Measurements from ENCODE around the gene TFDP1. TPM values are rescaled to one million over a fixed set of nuclear protein-coding genes. Genes with fewer than 3 reads are reported as not detected.

Gene TFDP1
- total RNA-seq, 1 experiment from 2014 or later, result 107 TPM

DNA sequence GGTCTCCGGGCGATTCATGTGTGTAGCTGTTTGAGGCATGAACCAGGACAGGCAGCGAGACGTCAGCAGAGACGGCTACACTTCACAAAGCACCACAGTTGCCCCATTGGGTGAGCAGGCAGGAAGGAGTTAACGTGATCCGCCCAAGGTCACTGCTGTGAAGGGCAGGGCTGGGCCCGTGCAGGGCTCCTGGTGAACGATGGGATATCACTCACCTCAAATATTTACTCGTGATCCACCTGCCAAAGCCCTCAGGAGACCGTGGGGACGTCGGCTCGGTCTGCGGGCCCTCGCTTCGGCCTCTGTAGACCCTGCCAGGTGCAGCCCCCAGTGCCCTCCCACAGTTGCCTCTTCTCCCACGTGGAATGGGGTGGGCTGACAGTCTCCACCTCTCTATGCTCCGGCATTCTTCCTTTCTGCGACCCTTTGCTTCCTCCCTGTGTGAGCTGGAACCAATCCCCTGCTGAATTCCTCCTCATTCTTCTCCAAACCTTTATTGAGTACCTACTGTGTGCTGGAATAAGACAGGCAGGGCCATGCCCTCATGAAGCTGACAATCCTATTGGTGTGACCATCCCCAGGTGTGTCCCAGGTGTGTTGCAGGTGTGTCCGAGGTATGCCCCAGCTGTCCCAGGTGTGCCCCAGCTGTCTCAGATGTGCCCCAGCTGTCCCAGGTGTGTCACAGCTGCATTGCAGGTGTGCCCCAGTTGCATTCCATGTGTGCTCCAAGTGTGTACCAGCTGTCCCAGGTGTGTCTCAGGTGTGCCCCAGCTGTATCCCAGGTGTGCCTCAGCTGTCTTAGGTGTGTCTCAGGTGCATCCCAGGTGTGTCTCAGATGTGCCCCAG is 80.4 kb downstream of the TFDP1 start:
- H4K20me1 ChIP-seq (ENCODE audit: insufficient read depth), result no peaks in the 10 kb centered on the region
- peaks cover 90% of the 10 kb centered on the region for H3K27me3 ChIP-seq (ENCODE audit: insufficient read depth, low read depth)
- ChIA-PET POLR2A (ENCODE audit: unreplicated experiment) (no interaction called here), CTCF (no interaction called here)
- no peaks in the 10 kb centered on the region for H3K79me2 ChIP-seq (ENCODE audit: low read depth)
- no peak overlapping the region for H3K27ac ChIP-seq
- BruUV-seq (replicated peaks), result no TSS peak
- TF ChIP-seq, protein P1, sequence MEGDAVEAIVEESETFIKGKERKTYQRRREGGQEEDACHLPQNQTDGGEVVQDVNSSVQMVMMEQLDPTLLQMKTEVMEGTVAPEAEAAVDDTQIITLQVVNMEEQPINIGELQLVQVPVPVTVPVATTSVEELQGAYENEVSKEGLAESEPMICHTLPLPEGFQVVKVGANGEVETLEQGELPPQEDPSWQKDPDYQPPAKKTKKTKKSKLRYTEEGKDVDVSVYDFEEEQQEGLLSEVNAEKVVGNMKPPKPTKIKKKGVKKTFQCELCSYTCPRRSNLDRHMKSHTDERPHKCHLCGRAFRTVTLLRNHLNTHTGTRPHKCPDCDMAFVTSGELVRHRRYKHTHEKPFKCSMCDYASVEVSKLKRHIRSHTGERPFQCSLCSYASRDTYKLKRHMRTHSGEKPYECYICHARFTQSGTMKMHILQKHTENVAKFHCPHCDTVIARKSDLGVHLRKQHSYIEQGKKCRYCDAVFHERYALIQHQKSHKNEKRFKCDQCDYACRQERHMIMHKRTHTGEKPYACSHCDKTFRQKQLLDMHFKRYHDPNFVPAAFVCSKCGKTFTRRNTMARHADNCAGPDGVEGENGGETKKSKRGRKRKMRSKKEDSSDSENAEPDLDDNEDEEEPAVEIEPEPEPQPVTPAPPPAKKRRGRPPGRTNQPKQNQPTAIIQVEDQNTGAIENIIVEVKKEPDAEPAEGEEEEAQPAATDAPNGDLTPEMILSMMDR (conservative IDR thresholded peaks at IDR 0.05), result no peak
- no peak for TF ChIP-seq EZH2 (IDR thresholded peaks at IDR 0.05; ENCODE audit: low read depth)
- peaks cover 7% of the 10 kb centered on the region; the same call in 1 of the 2 replicates for H3K9me3 ChIP-seq (ENCODE audit: insufficient read depth, low read depth)
- H3K4me2 ChIP-seq, result no peak overlapping the region
- H3K9me2 ChIP-seq (ENCODE audit: insufficient read depth), result no peaks in the 10 kb centered on the region
- H3K4me3 ChIP-seq, result no peak overlapping the region
- no peaks in the 10 kb centered on the region for H3F3A ChIP-seq (ENCODE audit: insufficient read depth, low read depth)
- intact Hi-C loops (cut with micrococcal nuclease; ENCODE audit: unreplicated experiment), result no loop called here
- H3K36me3 ChIP-seq (ENCODE audit: low read depth), result no peaks in the 10 kb centered on the region
- H3K4me1 ChIP-seq (replicated peaks; ENCODE audit: insufficient read depth), result no peaks in the 10 kb centered on the region
- no peak for DNase-seq
- no peak overlapping the region for H2AFZ ChIP-seq

DNA sequence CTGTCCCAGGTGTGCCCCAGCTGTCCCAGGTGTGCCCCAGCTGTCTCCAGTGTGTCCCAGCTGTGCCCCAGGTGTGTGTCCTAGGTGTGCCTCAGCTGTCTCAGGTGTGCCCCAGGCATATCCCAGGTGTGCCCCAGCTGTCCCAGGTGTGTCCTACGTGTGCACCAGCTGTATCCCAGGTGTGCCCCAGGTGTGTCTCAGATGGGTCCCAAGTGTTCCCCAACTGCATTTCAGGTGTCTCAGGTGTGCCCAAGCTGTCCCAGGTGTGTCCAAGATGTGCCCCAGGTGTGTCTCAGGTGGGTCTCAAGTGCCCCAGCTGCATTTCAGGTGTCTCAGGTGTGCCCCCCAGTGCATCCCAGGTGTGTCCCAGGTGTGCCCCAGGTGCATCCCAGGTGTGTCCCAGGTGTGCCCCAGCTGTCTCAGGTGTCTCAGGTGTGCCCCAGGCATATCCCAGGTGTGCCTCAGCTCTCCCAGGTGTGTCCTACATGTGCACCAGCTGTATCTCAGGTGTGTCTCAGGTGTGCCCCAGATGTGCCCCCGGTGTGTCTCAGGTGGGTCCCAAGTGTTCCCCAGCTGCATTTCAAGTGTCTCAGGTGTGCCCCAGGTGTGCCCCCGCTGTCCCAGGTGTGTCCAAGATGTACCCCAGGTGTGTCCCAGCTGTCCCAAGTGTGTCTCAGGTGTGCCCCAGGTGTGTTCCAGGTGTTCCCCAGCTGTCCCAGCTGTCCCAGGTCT is 81.2 kb downstream of the TFDP1 start:
- no TSS peak for BruUV-seq (replicated peaks)
- TF ChIP-seq EZH2 (IDR thresholded peaks at IDR 0.05; ENCODE audit: low read depth), result no peak
- TF ChIP-seq, protein P1 (conservative IDR thresholded peaks at IDR 0.05), result no peak
- no peak overlapping the region for H3K4me2 ChIP-seq
- H3K4me1 ChIP-seq (replicated peaks; ENCODE audit: insufficient read depth), result no peaks in the 10 kb centered on the region
- no peaks in the 10 kb centered on the region for H3F3A ChIP-seq (ENCODE audit: insufficient read depth, low read depth)
- H4K20me1 ChIP-seq (ENCODE audit: insufficient read depth), result no peaks in the 10 kb centered on the region
- no peaks in the 10 kb centered on the region for H3K9me2 ChIP-seq (ENCODE audit: insufficient read depth)
- peaks cover 7% of the 10 kb centered on the region; the same call in 1 of the 2 replicates for H3K9me3 ChIP-seq (ENCODE audit: insufficient read depth, low read depth)
- H3K4me3 ChIP-seq, result no peak overlapping the region
- H2AFZ ChIP-seq, result no peak overlapping the region
- H3K27ac ChIP-seq, result no peak overlapping the region
- DNase-seq, result no peak
- H3K36me3 ChIP-seq (ENCODE audit: low read depth), result no peaks in the 10 kb centered on the region
- ChIA-PET CTCF (no interaction called here), POLR2A (ENCODE audit: unreplicated experiment) (interaction anchor here (0.5 kb wide), 1 partner anchor 80 kb away, joined by 13 read pairs; no protein-coding TSS in a partner anchor)
- no peaks in the 10 kb centered on the region for H3K79me2 ChIP-seq (ENCODE audit: low read depth)
- peaks cover 83% of the 10 kb centered on the region for H3K27me3 ChIP-seq (ENCODE audit: insufficient read depth, low read depth)
- intact Hi-C loops (cut with micrococcal nuclease; ENCODE audit: unreplicated experiment), result no loop called here

DNA sequence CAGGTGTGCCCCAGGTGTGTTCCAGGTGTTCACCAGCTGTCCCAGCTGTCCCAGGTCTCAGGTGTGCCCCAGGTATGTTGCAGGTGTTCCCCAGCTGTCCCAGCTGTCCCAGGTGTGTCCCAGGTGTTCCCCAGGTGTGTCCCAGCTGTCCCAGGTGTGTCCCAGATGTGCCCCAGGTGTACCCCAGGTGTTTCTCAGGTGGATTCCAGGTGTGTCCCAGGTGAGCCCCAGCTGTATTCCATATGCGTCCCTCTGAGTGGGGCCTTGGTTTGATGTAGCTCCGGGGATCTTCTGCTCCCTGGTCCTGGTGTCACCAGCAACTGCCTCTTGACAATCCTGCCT is 81.7 kb downstream of the TFDP1 start:
- ChIA-PET CTCF (no interaction called here), POLR2A (ENCODE audit: unreplicated experiment) (interaction anchor here (0.5 kb wide), 1 partner anchor 81 kb away, joined by 13 read pairs; no protein-coding TSS in a partner anchor)
- Histone ChIP-seq H3K36me3 (ENCODE audit: low read depth) (no peaks in the 10 kb centered on the region), H3K27me3 (ENCODE audit: insufficient read depth, low read depth) (peaks cover 78% of the 10 kb centered on the region), H3K79me2 (ENCODE audit: low read depth) (no peaks in the 10 kb centered on the region), H3K4me2 (no peak overlapping the region), H3K9me3 (ENCODE audit: insufficient read depth, low read depth) (0 out of 2 replicates have a peak, but pooled peaks cover 7% of the 10 kb centered on the region), H3K4me1 (replicated peaks; ENCODE audit: insufficient read depth) (no peaks in the 10 kb centered on the region), H3K27ac (no peak overlapping the region), H3K4me3 (no peak overlapping the region), H2AFZ (no peak overlapping the region), H4K20me1 (ENCODE audit: insufficient read depth) (no peaks in the 10 kb centered on the region), H3F3A (ENCODE audit: insufficient read depth, low read depth) (no peaks in the 10 kb centered on the region), H3K9me2 (ENCODE audit: insufficient read depth) (no peaks in the 10 kb centered on the region)
- no TSS peak for BruUV-seq (replicated peaks)
- TF ChIP-seq, protein P1 (conservative IDR thresholded peaks at IDR 0.05), result no peak
- no peak for TF ChIP-seq EZH2 (IDR thresholded peaks at IDR 0.05; ENCODE audit: low read depth)
- intact Hi-C loops (cut with micrococcal nuclease; ENCODE audit: unreplicated experiment), result no loop called here
- no peak for DNase-seq
